ENCODE measurements around the gene GON4L.
A peak's percentile ranks its signal among the peaks of the same experiment; 100 is the strongest.
"Not testable (repeated sequence)": the region's sequence is repeated elsewhere in the genome, so short reads cannot be mapped to it uniquely, and the experiment has no call there.

The GON4L gene

DNA sequence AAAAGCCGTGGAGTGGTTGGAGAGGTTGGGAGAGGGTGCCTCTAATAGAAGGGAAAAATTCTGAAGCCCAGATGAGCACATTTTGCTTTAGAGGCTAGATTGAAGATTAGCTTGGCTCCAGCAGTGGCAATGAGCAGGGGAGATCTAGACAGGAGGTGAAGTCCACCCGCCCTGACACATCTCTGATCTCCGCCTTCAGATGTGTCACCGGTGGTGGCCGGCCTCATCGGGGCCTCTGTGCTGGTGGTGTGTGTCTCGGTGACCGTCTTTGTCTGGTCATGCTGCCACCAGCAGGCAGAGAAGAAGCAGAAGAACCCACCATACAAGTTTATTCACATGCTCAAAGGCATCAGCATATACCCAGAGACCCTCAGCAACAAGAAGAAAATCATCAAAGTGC is 10.8 kb upstream of the GON4L start:
- DNase-seq = no peak

DNA sequence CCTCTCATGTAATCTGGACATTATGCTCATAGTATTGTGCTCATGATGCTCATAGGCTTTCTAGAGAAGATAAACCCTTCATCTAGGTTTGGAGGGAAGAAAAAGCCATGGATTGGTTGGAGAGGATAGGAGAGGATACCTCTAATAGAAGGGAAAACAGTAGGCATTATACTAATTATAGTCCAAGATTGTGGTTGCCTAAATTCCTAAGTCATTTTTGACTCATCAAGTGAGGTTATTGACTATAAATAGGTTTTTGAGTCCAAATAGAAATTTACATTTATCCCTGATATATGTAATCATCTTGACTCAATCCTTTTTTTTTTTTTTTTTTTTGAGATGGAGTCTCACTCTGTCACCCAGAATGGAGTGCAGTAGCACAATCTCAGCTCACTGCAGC is 7.4 kb upstream of the GON4L start:
- DNase-seq = no peak

DNA sequence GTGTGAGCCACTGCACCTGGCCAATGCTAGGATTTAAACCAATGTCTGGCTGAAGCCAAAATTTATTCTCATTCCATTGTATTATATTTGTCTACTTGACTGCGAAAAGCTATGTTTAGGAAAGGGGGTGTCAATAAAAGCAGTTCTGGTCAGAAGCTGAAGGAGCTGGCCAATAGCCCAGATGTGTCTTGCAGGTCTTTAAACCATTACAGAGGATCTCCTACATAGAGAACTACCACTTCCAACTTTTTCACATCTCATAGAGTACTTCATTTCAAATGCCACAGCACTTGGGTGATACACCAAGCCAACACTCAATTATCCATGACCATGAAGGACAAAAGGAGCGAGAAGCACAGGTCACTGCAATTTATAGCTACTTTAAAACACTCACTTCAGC is 4.9 kb upstream of the GON4L start:
- DNase-seq = no peak

DNA sequence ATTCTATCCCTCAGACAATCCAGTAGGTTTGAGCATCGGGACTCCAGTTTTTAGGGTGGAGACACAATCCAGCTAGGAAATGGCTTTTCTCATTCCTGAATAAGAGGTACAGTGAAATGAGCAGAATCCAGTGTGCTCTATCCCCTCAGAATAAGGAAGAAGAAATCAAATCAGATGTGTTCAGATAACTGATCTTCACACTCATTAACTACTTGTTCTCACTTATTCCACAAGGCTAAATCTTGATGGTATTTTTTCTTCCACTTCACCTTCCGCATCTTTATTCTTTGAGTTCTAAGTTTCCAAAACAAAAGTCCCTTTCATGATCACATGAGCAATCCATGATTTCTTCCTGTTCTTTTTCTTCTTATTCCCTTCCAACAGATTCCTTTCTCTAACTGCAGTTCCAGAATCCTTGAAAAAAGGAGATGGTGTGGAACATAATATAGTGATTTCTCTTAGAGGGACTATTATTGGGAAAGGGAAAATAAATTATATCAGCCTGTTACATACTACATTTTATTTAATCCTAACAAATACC is 4.0 kb upstream of the GON4L start:
- no peak for DNase-seq

DNA sequence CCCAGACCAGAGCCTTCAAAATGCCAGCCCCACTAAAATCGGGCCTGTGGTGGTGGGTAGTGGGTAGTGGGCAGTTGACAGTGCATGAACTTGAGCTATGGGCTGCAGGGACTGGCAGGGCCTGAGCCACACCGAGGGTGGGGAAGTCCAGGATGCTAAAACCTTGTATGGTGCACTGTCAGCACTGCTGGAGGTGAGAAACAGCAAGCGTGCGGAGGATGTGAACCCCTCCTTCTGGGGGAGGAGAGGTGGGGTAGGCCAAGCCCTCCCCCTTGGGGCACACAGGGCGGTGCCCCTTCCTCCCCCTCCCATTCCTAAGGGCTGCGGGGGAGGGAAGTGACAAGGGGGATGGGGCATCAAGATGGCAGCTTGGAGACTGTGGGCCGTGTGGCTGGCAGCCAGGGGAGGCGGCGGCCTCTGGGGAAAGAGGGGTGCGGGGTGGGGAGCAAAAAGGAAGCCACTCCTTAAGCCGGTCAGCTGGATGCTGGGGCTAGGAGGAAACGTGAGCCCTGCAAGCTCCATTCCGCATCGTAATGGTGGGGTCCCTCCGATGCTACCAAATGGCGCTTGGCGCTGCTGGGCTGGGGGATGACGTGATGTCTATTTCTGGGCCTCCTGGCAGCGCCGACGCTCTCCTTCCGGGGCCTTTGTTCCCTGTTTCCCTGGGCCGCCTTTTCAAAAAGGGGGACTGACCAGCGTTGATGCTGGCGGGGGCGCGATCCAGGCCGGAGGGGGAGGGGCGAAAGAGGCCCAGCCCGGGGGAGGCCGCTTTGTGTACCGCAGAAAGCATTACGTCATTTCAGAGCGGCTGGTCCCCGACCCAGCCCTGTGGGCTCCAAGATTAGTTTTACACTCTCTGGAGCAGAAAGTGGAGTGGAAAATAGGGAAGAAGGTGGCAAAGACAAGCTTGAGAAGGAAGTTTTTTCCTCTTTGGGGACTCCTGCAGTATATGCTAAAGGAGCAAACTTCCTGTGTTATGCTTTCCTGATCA is 3.2 kb upstream of the GON4L start:
- peak; percentile 25 to 71 for DNase-seq

DNA sequence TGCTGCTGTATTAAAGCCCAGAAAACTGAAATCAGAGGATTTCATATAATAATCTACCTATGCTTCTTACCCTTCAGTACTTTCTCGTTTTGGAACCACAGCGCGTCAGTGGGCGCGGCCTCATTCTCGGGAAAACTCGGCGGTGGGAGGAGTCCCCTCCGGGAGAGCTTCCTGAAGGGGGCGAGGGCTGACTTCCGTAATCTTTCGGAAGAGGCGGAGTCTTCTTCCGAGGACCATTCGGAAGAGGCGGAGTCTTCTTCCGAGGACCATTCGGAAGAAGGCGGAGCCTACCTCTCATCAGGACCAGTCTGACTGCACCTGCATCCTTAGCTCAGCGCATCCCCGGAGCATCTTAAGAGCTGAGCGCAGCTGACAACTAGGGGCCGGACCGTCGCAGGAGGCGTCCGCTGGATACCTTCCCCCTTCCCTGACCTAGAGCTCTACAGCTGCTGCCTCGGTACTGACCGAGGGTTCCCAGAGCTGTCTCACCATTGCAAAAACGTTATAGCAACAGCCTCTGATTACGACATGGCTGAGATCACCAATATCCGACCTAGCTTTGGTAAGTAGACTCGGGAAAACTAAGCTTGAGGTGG is 2.3 kb upstream of the GON4L start, which contains the start of gene SYT11:
SYT11 (plus strand) TSS at position 334 of the 596 bp plus-strand sequence; CDS start at position 529, 195 bp downstream.
- DNase-seq = peak; percentile 86 to 95

DNA sequence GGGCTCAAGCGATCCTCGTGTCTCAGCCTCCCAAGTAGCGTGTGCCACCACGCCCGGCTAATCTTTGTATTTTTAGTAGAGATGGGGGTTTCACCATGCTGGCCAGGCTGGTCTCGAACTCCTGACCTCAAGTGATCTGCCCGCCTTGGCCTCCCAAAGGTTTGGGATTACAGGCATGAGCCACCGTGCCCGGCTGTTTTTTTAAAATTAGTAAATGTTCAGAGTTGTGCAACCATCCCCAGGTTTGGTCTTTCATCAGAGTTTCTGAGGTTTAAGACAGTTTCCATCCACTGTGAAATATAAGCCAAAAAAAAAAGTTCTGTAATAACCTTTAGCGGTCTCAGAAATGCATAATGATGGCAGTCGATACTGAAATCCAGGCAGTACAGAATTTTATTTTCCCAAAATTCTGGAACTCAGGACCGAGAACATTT is 1.8 kb upstream of the GON4L start:
- no peak for DNase-seq

DNA sequence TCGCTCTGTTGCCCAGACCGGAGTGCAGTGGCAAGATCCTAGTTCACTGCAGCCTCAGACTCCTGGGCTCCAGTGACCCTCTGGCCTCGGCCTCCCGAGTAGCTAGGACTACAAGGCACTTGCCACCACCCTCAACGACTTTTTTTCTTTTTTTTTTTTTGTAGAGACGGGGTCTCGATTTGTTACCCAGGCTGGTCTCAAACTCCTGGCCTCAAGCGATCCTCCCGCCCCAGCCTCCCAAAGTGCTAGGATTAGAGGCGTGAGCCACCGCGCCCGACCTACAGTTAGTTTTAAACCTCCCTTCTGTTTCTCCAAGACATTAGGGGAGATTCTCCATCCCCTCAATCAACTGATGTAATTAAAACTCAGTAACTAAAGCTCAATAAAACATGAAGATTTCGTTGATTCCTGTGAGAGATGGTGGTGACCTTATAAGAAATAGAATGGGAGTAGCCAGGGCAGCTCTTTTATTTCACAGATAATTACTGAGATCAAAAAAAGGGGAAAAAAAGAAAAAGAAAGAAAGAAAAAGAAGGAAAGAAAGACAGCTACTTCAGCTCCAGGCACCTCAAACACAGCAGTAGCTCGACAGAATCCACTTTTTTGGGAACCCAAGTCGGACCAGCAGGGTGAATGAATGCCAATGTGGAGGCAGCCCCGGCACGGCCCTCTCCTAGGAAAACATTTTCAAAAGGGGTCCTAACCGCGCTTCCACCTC is 598 bp downstream of the GON4L start:
- DNase-seq = no peak

DNA sequence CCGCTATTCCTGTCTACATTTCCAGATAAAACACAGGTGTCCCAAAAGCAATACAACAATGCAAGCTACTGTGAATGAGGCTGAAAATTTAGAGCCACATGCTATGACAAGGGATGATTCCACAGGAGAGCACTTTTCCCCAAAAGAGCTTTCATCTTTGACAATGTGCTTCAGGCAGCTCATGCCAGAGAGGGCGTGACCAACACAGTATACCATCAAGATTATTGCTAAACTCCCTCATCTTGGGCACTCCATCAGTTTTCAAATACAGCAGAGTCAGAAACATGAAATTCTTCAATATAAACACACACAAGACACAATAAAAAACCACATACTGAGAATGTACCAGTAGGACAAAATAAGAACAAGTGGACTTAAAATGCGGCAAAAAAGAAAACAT is 6.7 kb downstream of the GON4L start:
- no peak for DNase-seq

DNA sequence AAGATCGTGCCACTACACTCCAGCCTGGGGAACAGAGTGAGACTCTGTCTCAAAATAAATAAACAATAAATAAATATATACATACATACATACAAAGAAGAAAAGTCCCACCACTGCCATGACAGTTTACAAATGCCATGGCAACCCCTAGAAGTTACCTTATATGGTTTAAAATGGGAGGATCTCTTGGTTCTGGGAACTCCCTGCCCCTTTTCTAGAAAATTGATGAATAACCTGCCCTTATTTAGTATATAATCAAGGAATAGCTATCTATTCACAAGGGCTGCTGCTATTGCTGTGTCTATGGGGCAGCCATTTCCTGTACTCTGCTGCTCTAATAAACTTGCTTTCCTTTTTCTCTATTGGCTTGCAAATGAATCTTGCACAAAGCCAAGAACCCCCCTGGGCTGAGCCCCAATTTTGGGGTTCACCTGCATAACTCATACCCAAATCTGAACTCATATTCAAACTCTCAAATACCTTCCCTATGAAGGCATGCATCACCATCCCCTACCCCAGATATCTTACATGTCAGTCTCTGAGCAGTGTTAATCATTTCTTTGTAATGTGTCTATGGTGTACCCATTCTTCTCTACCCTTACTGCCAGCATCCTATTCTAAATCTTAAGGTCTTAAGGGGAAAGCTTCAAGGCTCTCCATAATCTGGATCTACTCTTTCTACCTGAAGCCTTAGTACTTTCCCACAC is 9.0 kb downstream of the GON4L start:
- no peak for DNase-seq

DNA sequence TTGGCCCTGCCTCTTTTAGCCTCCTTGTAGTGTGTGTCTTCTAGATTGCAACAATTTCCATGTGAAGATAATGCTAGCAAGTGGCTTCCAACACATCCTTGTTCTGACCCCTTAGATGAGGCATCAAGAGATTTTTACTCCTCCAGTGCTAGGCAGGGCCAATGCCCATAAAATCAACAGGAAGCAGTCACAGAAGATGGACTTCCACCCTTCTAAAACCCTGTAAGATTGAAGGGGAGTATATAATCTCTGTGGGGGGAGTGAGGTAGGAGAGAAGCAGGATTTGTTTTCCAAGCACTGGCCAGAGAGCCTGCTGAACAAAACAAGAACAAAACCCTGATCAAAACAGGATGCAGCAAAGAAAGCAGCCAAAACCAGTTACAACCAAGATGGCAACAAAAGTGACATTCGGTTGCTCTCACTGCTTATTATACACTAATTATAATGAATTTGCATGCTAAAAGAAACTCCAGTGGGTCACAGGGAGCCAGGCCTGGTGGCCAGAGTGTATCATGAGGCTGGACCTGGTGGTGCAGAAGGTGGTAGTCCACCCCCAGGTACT is 12.1 kb downstream of the GON4L start:
- DNase-seq = no peak

DNA sequence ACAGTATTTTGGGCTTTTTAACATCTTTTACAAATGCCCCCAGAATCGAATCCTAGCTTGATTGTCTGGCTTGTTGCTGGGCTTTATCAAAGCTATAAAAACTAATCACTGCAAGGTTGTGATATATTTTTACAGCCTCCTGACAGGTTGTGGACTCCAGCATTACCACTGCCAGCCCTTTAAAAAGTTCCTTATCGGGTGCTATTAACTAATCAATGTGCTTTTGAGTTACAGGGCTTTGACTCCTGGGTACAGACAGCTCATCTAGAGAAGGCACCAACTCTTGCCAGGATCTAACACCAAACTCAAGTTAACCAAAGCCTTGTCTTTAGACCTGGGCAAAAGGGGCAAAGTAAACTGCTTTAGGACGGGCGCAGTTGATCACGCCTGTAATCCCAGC is 16.6 kb downstream of the GON4L start:
- no peak for DNase-seq

DNA sequence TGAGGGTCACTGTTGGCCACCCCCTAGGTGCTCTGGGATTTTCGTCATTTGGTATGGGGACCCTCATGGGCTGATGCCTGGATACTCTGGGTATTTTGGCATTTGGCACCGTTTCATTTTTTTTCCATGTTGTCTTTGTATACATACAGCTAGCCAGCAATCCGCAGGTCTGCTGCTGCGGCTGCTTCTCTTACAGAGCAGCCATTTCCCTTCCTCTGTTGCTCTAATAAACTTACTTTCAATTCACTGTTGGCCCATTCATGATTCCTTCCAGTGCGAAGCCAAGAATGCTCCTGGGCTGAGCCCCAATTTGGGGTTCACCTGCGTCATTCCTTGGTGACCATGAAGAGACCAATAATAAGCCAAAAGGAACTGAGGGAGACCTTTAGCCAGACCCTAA is 21.5 kb downstream of the GON4L start:
- DNase-seq = no peak

DNA sequence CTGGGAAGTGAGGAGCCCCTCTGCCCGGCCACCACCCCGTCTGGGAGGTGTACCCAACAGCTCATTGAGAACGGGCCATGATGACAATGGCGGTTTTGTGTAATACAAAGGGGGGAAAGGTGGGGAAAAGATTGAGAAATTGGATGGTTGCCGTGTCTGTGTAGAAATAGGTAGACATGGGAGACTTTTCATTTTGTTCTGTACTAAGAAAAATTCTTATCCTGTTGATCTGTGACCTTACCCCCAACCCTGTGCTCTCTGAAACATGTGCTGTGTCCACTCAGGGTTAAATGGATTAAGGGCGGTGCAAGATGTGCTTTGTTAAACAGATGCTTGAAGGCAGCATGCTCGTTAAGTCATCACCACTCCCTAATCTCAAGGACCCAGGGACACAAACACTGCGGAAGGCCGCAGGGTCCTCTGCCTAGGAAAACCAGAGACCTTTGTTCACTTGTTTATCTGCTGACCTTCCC is 22.1 kb downstream of the GON4L start:
- not testable (repeated sequence) for DNase-seq

DNA sequence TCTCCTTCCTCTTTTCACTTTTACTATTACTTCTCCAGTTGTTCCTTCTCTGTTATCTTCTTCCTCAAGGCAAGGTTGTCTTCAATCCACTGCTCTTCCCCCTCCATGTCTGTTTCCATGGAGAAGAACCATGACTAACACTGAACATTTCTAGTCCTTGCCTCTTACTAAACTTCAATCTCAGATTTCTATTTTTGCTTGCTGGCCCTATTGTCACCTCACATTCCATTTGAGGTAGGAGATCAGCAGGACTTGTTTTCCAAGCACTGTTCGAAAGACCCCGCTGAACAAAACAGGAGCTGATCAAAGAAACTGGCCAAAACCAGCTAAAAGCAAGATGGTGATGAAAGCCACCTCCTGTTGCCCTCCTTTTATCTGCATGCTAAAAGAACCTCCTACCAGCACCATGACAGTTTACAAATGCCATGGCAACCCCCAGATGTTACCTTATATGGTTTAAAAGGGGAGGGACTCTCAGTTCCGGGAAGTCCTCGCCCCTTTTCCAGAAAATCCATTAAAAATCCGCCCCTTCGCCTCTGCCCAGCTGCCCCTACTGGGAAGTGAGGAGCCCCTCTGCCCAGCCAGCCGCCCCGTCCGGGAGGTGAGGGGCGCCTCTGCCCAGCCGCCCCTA is 22.6 kb downstream of the GON4L start:
- no peak for DNase-seq

DNA sequence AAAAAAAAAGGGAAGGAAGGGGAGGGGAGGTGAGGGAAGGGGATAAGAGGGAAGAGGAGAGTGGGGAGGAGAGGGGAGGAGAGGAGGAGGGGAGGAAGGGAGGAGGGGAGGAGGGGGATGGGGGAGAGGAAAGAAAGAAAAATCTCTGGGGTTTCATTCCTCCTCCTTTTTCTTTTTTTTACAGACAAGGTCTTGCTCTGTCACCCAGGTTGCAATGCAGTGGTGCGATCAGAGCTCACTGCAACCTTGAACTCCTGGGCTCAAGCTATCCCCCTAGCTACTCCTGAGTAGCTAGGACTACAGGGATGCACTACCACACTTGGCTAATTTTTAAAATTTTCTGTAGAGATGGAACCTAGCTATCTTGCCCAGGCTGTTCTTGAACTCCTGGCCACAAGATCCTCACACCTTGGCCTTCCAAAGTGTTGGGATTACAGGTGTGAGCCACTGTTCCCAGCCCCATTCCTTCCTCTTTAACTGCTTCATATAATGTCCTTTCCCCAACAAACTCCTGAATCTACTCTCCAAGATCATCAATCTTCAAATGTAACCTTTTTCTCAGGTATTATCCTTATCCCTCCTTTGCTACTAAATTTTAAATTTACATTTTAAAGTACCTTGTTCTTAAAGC is 23.2 kb downstream of the GON4L start:
- no peak for DNase-seq

DNA sequence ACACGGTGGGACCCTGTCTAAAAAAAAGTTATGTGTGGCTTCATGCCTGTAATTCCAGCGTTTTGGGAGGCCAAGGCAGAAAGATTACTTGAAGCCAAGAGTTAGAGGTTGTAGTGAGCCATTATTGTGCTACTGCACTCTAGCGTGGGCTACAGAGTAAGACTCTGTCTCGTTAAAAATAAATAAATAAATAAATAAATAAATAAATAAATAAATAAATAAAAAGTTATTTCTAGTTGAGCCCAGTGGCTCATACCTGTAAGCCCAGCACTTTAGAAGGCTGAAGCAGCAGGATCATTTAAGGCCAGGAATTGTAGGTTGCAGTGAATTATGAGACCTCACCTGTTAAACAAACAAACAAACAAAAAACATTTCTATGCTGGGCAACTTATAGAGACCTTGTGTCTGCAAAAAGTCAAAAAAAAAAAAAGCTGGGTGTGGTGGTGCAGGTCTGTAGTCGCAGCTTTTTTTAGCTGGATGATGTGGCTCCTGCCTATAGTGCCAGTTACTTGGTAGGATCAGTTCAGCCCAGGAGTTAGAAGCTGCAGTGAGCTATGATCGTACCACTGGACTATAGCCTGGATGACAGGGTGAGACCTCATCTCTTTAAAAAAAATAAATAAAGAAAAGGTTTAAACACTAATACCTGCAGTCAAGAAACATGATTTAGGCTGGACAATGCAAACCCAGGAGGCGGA is 25.6 kb downstream of the GON4L start:
- DNase-seq = no peak

DNA sequence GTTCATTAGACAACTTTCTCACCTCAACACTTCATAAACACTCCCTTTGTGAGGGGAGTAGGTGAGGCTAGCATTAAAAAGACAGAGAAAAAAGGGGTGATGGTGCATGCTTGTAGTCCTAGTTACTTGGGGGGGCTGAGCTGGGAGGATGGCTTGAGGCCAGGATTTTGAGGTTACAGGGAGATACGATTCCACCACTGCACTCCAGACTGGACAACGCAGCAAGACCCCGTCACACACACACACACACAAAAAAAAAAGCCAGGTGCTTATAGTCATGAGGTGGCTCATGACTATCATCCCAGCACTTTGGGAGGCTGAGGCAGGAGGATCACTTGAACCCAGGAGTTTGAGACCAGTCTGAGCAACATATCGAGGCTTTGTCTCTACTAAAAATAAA is 29.6 kb downstream of the GON4L start:
- DNase-seq = no peak

DNA sequence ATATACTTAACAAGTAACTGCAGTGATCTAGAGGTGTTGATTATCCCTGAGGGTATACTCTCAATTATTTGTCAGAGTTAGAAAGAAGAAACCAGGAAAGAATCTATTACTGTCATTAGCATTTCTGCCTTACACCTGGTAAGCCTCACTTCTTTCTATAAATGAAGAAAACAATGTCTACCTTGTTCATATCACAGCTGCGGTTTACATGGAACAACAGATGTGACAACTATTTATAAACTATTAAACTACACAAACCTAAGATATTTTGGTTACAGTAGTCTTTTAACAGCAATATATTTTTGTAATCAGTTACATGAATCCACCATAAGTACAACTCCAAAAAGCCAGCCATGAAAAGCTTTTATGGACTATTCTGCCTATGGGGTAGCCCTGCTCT is 40.7 kb downstream of the GON4L start:
- no peak for DNase-seq

DNA sequence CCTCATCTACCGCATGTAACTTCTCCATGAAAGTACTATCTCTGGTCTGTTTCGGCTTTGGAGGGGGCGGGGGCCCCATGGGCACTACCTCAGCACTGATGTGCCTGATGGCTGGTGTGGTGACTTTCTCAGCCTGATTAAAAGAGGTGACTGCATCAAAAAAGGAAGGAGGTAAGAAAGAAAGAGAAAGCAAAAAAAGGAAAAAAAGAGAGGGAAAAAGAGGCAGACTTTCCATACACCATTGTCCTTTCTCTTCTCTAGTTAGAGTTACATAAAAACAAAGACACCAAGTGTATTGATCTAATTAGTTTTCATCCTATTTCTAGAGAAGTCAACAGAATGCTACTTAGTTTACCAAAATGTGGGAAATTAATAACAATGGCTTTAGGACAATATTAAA is 43.3 kb downstream of the GON4L start:
- no peak for DNase-seq
